Endodermal cell (in vitro differentiated cells): ENCODE measurements around the gene BZW2. TPM values are rescaled to one million over a fixed set of nuclear protein-coding genes. Genes with fewer than 3 reads are reported as not detected.

Source experiments
- DNase-seq: peaks from one replicate; pipeline ENCODE4 v3.0.0-alpha.2; 2017
- H3K27ac ChIP-seq: 2 replicates; pipeline ENCODE4 v1.5.1; 2013; ENCODE audit warnings: mild to moderate bottlenecking, low read depth, low read length, moderate library complexity
- H3K27me3 ChIP-seq: 2 replicates; pipeline ENCODE4 v1.6.1; 2013; ENCODE audit warnings: mild to moderate bottlenecking, low read length, moderate library complexity; ENCODE audit not compliant: insufficient read depth, control insufficient read depth, poor library complexity, severe bottlenecking
- H3K36me3 ChIP-seq: 2 replicates; pipeline ENCODE4 v1.7.0; 2013; ENCODE audit warnings: mild to moderate bottlenecking, low read length, moderate library complexity; ENCODE audit not compliant: control insufficient read depth, insufficient read depth
- H3K4me1 ChIP-seq: one replicate; pipeline ENCODE4 v1.7.0; 2013; ENCODE audit warnings: low read length; ENCODE audit not compliant: control insufficient read depth, insufficient read depth
- H3K4me3 ChIP-seq: 2 replicates; pipeline ENCODE4 v1.5.1; 2013; ENCODE audit warnings: mild to moderate bottlenecking, low read length, moderate library complexity
- H3K9ac ChIP-seq: 2 replicates; pipeline ENCODE4 v1.6.1; 2013; ENCODE audit warnings: mild to moderate bottlenecking, low read length, moderate library complexity; ENCODE audit not compliant: poor library complexity, severe bottlenecking; ENCODE audit errors: extremely low read depth
- H3K9me3 ChIP-seq: 2 replicates; pipeline ENCODE4 v1.6.1; 2013; ENCODE audit warnings: mild to moderate bottlenecking, low read length, moderate library complexity; ENCODE audit not compliant: control insufficient read depth
- H3K27ac Mint-ChIP-seq: 2 replicates; pipeline ENCODE4 v1.8.0; 2020; ENCODE audit warnings: mixed read lengths
- H3K27me3 Mint-ChIP-seq: 2 replicates; pipeline ENCODE4 v1.8.0; 2021; ENCODE audit warnings: mild to moderate bottlenecking, mixed read lengths; ENCODE audit not compliant: insufficient read depth
- H3K36me3 Mint-ChIP-seq: 2 replicates; pipeline ENCODE4 v1.8.0; 2020; ENCODE audit warnings: low read depth, mixed read lengths
- H3K4me1 Mint-ChIP-seq: 2 replicates; pipeline ENCODE4 v1.8.0; 2020; ENCODE audit warnings: mixed read lengths
- H3K4me3 Mint-ChIP-seq: 2 replicates; pipeline ENCODE4 v1.8.0; 2020; ENCODE audit warnings: mild to moderate bottlenecking, moderate library complexity, mixed read lengths
- H3K9me3 Mint-ChIP-seq: 2 replicates; pipeline ENCODE4 v1.8.0; 2020; ENCODE audit warnings: mild to moderate bottlenecking, mixed read lengths
- WGBS, 2 experiments: methylation state at CpG; one replicate each; pipeline versions ENCODE4 v1.1.5 to v1.1.7; 2013; ENCODE audit warnings: missing lambda C conversion rate in 2 of 2, mixed read lengths in 1 of 2; ENCODE audit not compliant: insufficient coverage in 1 of 2, insufficient read length in 1 of 2; 5-methylcytosine and 5-hydroxymethylcytosine counted together
- total RNA-seq, 2 donors: library from RNA; stranded (reverse); fragmentation: NEBNext Ultra II Directional in 1 of 2; extraction: Animal tissue kit (Norgen Biotek cat#: 25700) in 1 of 2; gene quantifications; 2 replicates in 1 of 2; 3 replicates in 1 of 2; pipeline ENCODE4 v1.2.1, GENCODE V29; 2021
- TF ChIP-seq, protein P1 (sequence below): fragments of 200-600 bp; sonication (generic); conservative IDR thresholded peaks from 2 replicates; pipeline ENCODE4 v1.5.0; 2021; ENCODE audit warnings: antibody characterized with exemption, mild to moderate bottlenecking

The BZW2 gene
- total RNA-seq, 2 donors from 2014 or later, result 75.1 to 87.7 TPM

DNA sequence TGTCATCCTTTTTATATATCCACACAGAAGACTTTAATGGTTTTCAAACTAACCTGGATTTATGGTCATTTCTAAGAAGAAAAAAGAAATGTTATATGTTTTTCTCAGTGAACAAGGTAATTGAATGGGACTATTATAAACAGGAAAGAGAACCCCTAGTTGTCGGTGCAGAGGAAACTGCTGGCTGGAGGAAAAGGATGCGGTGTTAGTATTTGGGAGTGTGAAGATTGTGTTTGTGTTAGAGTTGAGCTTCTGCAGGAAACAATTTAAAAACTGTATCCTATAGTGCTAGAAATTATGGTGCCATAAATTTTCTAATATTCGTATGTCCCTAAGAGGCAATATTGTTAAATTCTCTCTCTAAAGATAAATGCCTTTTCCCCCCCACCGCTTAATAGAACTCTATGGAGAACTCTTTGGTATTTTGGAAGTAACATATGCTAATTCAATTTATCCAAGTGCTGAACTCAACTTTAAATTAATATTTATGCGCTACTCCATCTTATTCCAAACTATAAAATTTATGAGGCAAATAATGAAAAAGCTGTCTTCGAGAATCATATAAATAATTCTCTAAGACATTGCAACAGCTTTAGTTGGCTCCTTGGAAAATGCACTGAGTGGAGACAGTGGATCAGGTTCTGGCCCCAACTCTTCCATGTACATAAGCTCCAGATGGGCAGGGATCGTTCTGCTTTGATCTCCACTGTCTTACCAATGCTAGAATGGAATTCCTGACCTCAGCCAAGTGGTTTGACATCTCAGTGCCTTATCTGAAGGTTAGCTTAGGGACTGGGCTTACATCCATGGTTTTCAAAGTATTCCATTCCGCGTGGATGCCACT is 5.6 kb downstream of the BZW2 start:
- no peak overlapping the region for H3K27ac ChIP-seq
- no peak overlapping the region for H3K27ac Mint-ChIP-seq
- peaks cover 35% of the 10 kb centered on the region for H3K4me1 Mint-ChIP-seq
- 89 to 96% methylated on average over 5 to 9 of the region's 9 CpGs for WGBS, 2 experiments
- no peaks in the 10 kb centered on the region for H3K9me3 ChIP-seq
- no peaks in the 10 kb centered on the region for H3K9me3 Mint-ChIP-seq
- no peak overlapping the region for H3K9ac ChIP-seq
- no peaks in the 10 kb centered on the region for H3K36me3 ChIP-seq
- DNase-seq, result no peak
- no peak overlapping the region for H3K4me3 Mint-ChIP-seq
- H3K4me1 ChIP-seq, result peaks cover 11% of the 10 kb centered on the region
- no peaks in the 10 kb centered on the region for H3K27me3 ChIP-seq
- TF ChIP-seq, protein P1, sequence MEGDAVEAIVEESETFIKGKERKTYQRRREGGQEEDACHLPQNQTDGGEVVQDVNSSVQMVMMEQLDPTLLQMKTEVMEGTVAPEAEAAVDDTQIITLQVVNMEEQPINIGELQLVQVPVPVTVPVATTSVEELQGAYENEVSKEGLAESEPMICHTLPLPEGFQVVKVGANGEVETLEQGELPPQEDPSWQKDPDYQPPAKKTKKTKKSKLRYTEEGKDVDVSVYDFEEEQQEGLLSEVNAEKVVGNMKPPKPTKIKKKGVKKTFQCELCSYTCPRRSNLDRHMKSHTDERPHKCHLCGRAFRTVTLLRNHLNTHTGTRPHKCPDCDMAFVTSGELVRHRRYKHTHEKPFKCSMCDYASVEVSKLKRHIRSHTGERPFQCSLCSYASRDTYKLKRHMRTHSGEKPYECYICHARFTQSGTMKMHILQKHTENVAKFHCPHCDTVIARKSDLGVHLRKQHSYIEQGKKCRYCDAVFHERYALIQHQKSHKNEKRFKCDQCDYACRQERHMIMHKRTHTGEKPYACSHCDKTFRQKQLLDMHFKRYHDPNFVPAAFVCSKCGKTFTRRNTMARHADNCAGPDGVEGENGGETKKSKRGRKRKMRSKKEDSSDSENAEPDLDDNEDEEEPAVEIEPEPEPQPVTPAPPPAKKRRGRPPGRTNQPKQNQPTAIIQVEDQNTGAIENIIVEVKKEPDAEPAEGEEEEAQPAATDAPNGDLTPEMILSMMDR, result no peak
- H3K4me3 ChIP-seq, result no peak overlapping the region
- H3K36me3 Mint-ChIP-seq, result no peaks in the 10 kb centered on the region
- H3K27me3 Mint-ChIP-seq, result no peaks in the 10 kb centered on the region

- Histone ChIP-seq H3K4me1 (peaks cover 11% of the 10 kb centered on the region), H3K4me3 (no peak overlapping the region), H3K36me3 (no peaks in the 10 kb centered on the region), H3K27ac (no peak overlapping the region), H3K27me3 (no peaks in the 10 kb centered on the region), H3K9ac (no peak overlapping the region), H3K9me3 (no peaks in the 10 kb centered on the region)
- H3K27ac Mint-ChIP-seq, result no peak overlapping the region
- peaks cover 30% of the 10 kb centered on the region for H3K4me1 Mint-ChIP-seq
- no peak overlapping the region for H3K4me3 Mint-ChIP-seq
- H3K27me3 Mint-ChIP-seq, result no peaks in the 10 kb centered on the region
- no peak for DNase-seq
- TF ChIP-seq, protein P1, result no peak
- 93 to 96% methylated on average over 7 of the region's 7 CpGs for WGBS, 2 experiments
- no peaks in the 10 kb centered on the region for H3K9me3 Mint-ChIP-seq
- no peaks in the 10 kb centered on the region for H3K36me3 Mint-ChIP-seq
Observed at GRCh38 chr7:16652240-16652583, 6.2 kb downstream of the BZW2 start.

DNA sequence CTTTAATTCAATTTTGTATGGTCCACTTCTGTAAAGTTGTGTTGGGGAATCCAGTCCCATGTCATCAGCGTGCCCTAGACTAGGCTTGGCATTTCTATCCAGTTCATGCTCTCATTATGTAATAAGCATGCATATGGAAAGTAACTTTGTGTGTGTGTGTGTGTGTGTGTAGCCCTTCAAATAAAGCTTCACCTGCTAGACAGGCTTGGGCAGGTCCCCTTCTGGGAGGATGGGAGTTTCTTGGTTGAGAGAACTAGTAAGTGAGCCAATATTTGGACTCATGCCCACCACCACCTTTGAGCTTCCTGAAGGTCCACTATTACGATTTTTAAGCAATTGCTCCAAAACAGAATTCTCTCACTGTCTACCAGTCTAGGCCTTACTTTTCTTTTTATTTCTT is 6.9 kb downstream of the BZW2 start:
- DNase-seq, result no peak
- Mint-ChIP-seq H3K4me1 (peaks cover 30% of the 10 kb centered on the region), H3K27ac (no peak overlapping the region), H3K27me3 (no peaks in the 10 kb centered on the region), H3K4me3 (no peak overlapping the region), H3K36me3 (no peaks in the 10 kb centered on the region), H3K9me3 (no peaks in the 10 kb centered on the region)
- Histone ChIP-seq H3K36me3 (no peaks in the 10 kb centered on the region), H3K27ac (no peak overlapping the region), H3K9me3 (no peaks in the 10 kb centered on the region), H3K9ac (no peak overlapping the region), H3K27me3 (no peaks in the 10 kb centered on the region), H3K4me1 (peaks cover 17% of the 10 kb centered on the region), H3K4me3 (no peak overlapping the region)
- WGBS, 2 experiments, result 93 to 100% methylated on average over 1 to 2 of the region's 2 CpGs
- TF ChIP-seq, protein P1, result no peak
